ENCODE data around the gene AGTPBP1. TPM values are rescaled to one million over a fixed set of nuclear protein-coding genes. Genes with fewer than 3 reads are reported as not detected.
A peak's percentile ranks its signal among the peaks of the same experiment; 100 is the strongest.

AGTPBP1 gene
- total and polyA plus RNA-seq, 2 donors from 2014 or later: 4.1 to 25.8 TPM

- TF ChIP-seq CTCF (IDR thresholded peaks at IDR 0.05; ENCODE audit: borderline replicate concordance, extremely low read depth, insufficient read depth): no peak
- H3K9me3 ChIP-seq (ENCODE audit: control insufficient read depth in 2 of 3, insufficient read depth in 1 of 3, low read length in 3 of 3): no peaks in the 10 kb centered on the region
- peak overlapping the region; percentile 25 to 69 (median 56) for H3K4me3 ChIP-seq (ENCODE audit: low read length in 3 of 3)
- FAIRE-seq: no peak
- peak overlapping the region; percentile 49 to 54 for H3K27ac ChIP-seq (ENCODE audit: low read depth in 2 of 2, low read length in 2 of 2)
- intact Hi-C loops (cut with DNase I): no loop called here
- H3K4me1 ChIP-seq (ENCODE audit: control insufficient read depth in 2 of 3, insufficient read depth in 2 of 3, low read depth in 1 of 3, low read length in 3 of 3): no peaks in the 10 kb centered on the region
- no peaks in the 10 kb centered on the region for H3K36me3 ChIP-seq (ENCODE audit: control insufficient read depth in 2 of 3, insufficient read depth in 3 of 3, low read length in 3 of 3)
- DNase-seq: peak in 4 of 5 donors; percentile 74 to 83 (median 76)
- H3K27me3 ChIP-seq (ENCODE audit: control insufficient read depth, insufficient read depth, low read length): no peaks in the 10 kb centered on the region
- peak overlapping the region in 1 of 3 donors; percentile 37 for H3K9ac ChIP-seq (ENCODE audit: low read length in 3 of 3)
Measured at GRCh38 chr9:85522459-85523092, 219.2 kb downstream of the AGTPBP1 start.

GRCh38 chr9:85521371-85522197 is 220.2 kb downstream of the AGTPBP1 start:
- H3K4me3 ChIP-seq (ENCODE audit: low read length in 3 of 3): no peak overlapping the region

GRCh38 chr9:85516976-85517637 is 224.6 kb downstream of the AGTPBP1 start:
- Histone ChIP-seq H3K9me3 (ENCODE audit: control insufficient read depth in 2 of 3, insufficient read depth in 1 of 3, low read length in 3 of 3) (no peaks in the 10 kb centered on the region), H3K36me3 (ENCODE audit: control insufficient read depth in 2 of 3, insufficient read depth in 3 of 3, low read length in 3 of 3) (no peaks in the 10 kb centered on the region), H3K27ac (ENCODE audit: low read depth in 2 of 2, low read length in 2 of 2) (no peak overlapping the region), H3K4me3 (ENCODE audit: low read length in 3 of 3) (no peak overlapping the region), H3K27me3 (ENCODE audit: control insufficient read depth, insufficient read depth, low read length) (no peaks in the 10 kb centered on the region), H3K4me1 (ENCODE audit: control insufficient read depth in 2 of 3, insufficient read depth in 2 of 3, low read depth in 1 of 3, low read length in 3 of 3) (no peaks in the 10 kb centered on the region), H3K9ac (ENCODE audit: low read length in 3 of 3) (no peak overlapping the region)
- no peak for DNase-seq
- FAIRE-seq: no peak
- intact Hi-C loops (cut with DNase I): no loop called here
- TF ChIP-seq CTCF (IDR thresholded peaks at IDR 0.05; ENCODE audit: borderline replicate concordance, extremely low read depth, insufficient read depth): no peak

More at GRCh38 chr9:85521371-85522197, 220.2 kb downstream of the AGTPBP1 start:
- Histone ChIP-seq H3K4me1 (ENCODE audit: control insufficient read depth in 2 of 3, insufficient read depth in 2 of 3, low read depth in 1 of 3, low read length in 3 of 3) (no peaks in the 10 kb centered on the region), H3K9ac (ENCODE audit: low read length in 3 of 3) (no peak overlapping the region), H3K36me3 (ENCODE audit: control insufficient read depth in 2 of 3, insufficient read depth in 3 of 3, low read length in 3 of 3) (no peaks in the 10 kb centered on the region), H3K9me3 (ENCODE audit: control insufficient read depth in 2 of 3, insufficient read depth in 1 of 3, low read length in 3 of 3) (no peaks in the 10 kb centered on the region), H3K27ac (ENCODE audit: low read depth in 2 of 2, low read length in 2 of 2) (no peak overlapping the region), H3K27me3 (ENCODE audit: control insufficient read depth, insufficient read depth, low read length) (no peaks in the 10 kb centered on the region)
- DNase-seq: no peak
- intact Hi-C loops (cut with DNase I): no loop called here
- FAIRE-seq: no peak
- no peak for TF ChIP-seq CTCF (IDR thresholded peaks at IDR 0.05; ENCODE audit: borderline replicate concordance, extremely low read depth, insufficient read depth)
